Omental fat pad (tissue), 4 donors: Measurements from ENCODE around the gene PRKCZ. TPM values are rescaled to one million over a fixed set of nuclear protein-coding genes. Genes with fewer than 3 reads are reported as not detected.

Experiments
- ATAC-seq: fragments of 150-250 bp; one replicate; pipeline ENCODE4 v1.9.1; 2016; ENCODE audit warnings: mild to moderate bottlenecking, moderate library complexity; ENCODE audit not compliant: low FRiP score
- DNase-seq: peaks from one replicate; pipeline ENCODE4 v3.0.0-alpha.2; 2019; ENCODE audit warnings: low spot score
- CTCF ChIP-seq, 3 donors: fragments of 450-650 bp; IDR thresholded peaks; one replicate each; pipeline ENCODE4 v1.5.1; 2016 to 2017; ENCODE audit warnings: antibody characterized with exemption in 3 of 3, mild to moderate bottlenecking in 3 of 3, moderate library complexity in 2 of 3
- total RNA-seq, 4 donors: library from RNA; depleted of rRNA; stranded (reverse); fragments of >200 nt; gene quantifications; one replicate each; pipeline ENCODE4 v1.1.0, GENCODE V29; 2016

Gene PRKCZ
- total RNA-seq, 4 donors from 2014 or later, result 2.5 to 8.1 (median 2.6) TPM

GRCh38 chr1:2039251-2039650 is 11.0 kb upstream of the PRKCZ start:
- ATAC-seq (no peak), DNase-seq (no peak)
- TF ChIP-seq CTCF (IDR thresholded peaks at IDR 0.05), result no peak

- no peak for ATAC-seq
- no peak for TF ChIP-seq CTCF (IDR thresholded peaks at IDR 0.05)
- DNase-seq, result no peak
Observed at GRCh38 chr1:2041305-2041704, 8.9 kb upstream of the PRKCZ start.

GRCh38 chr1:2041887-2042286 is 8.3 kb upstream of the PRKCZ start:
- DNase-seq (no peak), ATAC-seq (no peak)
- TF ChIP-seq CTCF (IDR thresholded peaks at IDR 0.05), result no peak

- TF ChIP-seq CTCF (IDR thresholded peaks at IDR 0.05), result no peak
- DNase-seq (no peak), ATAC-seq (no peak)
Observed at GRCh38 chr1:2042830-2043773, 7.1 kb upstream of the PRKCZ start.

GRCh38 chr1:2043886-2044285 is 6.3 kb upstream of the PRKCZ start:
- no peak for ATAC-seq

GRCh38 chr1:2044510-2045319 is 5.5 kb upstream of the PRKCZ start:
- DNase-seq, result peak; percentile 61
- TF ChIP-seq CTCF (IDR thresholded peaks at IDR 0.05), result peak in 2 of 3 donors; percentile 89 to 93
- peak; percentile 48 for ATAC-seq

More at GRCh38 chr1:2043886-2044285, 6.3 kb upstream of the PRKCZ start:
- DNase-seq, result no peak
- TF ChIP-seq CTCF (IDR thresholded peaks at IDR 0.05), result no peak
